GM19351 (cell line): ENCODE data around the gene CLEC4A.
"Not testable (repeated sequence)": the region's sequence is repeated elsewhere in the genome, so short reads cannot be mapped to it uniquely, and the experiment has no call there.

Experiments used
- ATAC-seq: cut with Tn5 transposase; IDR thresholded peaks from one replicate; pipeline ENCODE4 v1.9.1; 2021; ENCODE audit warnings: mild to moderate bottlenecking, moderate library complexity; ENCODE audit not compliant: unreplicated experiment

Gene CLEC4A

DNA sequence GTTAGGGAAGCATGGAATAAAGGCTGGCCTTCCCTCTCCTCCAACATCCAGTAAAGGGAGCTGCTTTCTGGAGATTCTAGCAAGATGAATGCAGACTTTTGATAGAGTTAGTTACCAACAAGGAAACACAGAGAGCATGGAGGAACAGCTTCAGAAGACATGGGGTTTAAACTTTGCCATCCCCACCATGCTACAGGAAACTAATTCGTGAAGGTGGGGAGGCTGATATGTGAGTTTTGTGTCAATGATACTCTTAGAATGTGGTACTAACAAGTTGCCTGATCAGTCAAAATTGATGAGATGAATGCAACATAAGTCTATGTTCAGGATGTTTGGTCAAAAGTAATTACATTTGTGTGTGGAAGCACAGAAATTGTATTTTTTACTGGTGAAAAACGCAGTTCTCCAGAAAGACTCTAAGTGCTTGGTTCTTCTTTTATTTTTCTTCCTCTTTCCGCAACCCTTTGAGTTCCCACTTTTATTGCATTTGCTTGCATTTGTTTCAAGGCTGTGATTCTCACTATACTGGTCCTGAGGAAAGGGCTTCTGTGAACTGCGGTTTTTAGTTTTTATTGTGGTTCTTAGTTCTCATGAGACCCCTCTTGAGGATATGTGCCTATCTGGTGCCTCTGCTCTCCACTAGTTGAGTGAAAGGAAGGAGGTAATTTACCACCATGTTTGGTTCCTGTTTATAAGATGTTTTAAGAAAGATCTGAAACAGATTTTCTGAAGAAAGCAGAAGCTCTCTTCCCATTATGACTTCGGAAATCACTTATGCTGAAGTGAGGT, at the start of gene CLEC4A:
Gene CLEC4A, plus strand, starts transcription at position 494 of the 789 bp plus-strand sequence. Its CDS starts 262 bp downstream, at position 756.
- ATAC-seq, result no peak

DNA sequence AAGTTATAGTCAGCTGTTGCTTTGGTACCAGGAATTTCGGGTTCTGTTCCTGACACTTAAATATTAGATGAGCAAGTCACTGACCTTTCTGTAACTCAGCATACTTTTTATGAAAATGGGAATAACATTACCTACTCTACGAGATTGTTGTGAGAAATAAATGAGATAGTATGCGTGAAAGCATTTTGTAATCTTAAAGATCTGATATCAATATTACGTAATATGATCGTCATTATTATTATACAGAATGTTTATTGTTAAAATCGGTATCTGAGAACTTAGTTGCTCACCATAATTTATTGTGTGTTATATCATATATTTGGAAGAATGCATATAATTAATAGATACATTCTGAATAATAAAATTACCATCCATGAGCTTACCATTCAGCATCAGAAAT, 47.5 kb upstream of the CLEC4A start:
- no peak for ATAC-seq

DNA sequence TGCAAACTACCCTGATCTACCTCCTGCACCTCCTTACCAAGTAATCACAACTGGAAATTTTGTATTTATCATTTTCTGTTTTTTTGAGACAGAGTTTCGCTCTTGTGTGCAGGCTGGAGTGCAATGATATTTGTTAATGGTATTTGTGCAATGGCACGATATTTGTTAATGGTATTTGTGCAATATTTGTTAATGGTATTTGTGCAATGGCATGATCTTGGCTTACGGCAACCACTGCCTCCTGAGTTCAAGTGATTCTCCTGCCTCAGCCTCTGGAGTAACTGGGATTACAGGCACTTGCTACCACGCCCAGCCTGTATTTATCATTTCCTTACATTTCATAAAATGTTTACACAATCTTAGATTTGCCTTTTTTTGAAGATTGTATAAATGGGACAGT, 47.1 kb upstream of the CLEC4A start:
- ATAC-seq, result no peak

DNA sequence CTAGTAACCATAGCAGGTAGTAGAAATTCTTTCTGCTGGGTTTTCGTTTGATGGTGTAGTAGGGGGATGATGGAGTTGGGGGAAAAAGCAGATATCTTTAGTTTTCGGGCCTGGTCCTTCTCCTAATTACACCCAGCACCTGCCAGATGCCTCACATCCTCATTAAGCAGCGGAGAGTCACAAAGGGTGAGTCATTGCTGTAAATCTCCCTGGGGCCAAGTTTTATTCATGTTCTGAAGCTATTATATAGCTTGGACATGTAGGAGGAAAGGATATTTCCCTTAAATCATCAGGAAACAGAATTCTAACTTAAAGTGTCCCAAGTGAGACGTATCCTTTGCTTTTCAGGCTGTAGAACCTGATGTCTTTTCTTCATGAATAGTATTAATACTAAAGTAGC, 46.2 kb upstream of the CLEC4A start:
- no peak for ATAC-seq

DNA sequence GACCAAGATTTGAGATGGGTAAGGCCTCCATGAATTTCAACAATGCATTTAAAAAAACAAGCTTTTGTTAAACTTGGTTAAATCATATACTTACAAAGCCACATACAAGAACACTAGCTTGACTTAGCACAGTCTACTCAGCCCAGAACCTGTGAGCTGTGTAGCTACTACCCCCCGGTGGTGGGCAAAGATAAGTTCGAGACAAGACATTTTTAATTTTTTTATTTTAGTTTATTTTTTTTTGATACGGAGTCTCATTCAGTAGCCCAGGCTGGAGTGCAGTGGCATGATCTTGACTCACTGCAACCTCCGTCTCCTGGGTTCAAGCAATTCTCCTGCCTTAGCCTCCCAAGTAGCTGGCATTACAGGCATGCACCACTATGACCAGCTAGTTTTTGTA, 45.0 kb upstream of the CLEC4A start:
- no peak for ATAC-seq

DNA sequence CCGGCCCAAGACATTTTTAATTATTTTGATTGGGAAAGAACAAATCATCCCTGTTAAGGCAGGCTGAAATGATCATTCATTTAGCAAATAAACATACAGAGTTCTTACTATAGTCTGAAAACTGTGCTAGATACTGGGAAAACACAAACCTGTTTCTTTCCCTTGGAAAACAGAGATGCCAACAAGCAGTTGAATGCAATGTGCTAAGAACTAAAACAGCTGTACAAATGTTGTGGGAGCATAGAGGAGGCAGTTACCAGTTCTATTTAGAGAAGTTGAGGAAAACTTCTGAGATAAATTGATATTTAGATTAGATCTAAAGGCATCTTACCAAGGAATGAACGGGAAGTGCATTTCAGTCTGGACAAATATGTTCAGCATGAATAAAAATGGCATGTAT, 44.5 kb upstream of the CLEC4A start:
- no peak for ATAC-seq

DNA sequence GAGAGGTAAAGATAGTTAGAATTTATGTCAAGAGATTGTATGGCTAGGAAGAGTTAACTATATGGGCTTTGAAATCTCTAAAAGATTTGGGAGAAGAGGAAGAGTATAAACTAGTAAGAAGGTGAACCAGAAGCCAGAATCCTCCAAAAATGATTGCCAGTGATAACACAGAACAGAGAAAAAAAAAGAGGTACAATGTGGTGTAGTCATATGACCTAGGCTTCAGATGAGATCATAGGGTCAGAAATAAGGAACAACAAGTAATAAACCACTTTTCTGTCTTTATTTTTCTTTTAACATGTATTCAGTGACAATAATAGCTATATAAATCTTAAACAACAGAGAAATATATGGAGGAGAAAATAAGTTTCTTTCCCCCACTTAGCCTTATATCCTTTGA, 43.3 kb upstream of the CLEC4A start:
- ATAC-seq, result no peak

DNA sequence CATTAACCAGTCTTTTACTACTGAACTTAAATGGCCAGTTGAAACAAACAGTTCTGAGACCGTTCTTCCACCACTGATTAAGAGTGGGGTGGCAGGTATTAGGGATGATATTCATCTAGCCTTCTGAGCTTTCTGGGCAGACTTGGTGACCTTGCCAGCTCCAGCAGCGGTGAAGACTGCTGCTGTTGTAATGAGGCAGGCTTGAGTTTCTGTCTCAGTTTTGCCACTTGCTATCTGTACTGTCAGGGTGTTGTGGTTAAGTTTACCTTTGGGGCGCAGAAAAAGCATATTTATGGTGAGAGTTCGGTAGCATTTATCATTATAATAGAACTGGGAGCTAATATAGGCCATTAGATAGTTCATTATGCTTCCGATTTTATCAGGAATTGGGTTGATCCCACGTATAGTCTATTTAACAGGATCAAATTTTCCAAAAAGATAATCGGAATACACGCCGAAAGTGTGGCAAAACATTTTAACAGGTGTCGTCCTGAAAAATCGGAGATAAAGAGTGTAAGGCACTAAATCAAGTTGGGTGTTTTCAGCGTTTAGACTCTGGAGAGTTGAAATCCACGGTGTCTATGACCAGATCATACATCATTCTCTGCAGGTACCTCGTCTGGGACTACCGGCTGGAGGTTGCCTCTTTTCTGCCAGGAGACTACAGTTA, 42.0 kb upstream of the CLEC4A start:
- ATAC-seq, result no peak

DNA sequence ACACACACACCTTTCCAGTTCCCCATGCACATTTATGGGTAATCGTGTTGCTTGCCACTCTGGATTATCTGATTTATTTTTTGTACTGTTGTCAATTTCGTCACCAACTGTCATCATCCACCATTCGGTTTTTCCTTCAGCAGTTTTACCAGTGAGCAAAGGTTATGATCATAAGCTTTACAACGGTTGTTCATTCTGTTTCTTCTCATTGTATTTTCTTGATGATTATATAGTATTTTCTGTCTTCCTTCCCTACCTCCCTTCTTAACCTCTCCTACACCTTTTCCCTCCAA, 40.7 kb upstream of the CLEC4A start:
- no peak for ATAC-seq

DNA sequence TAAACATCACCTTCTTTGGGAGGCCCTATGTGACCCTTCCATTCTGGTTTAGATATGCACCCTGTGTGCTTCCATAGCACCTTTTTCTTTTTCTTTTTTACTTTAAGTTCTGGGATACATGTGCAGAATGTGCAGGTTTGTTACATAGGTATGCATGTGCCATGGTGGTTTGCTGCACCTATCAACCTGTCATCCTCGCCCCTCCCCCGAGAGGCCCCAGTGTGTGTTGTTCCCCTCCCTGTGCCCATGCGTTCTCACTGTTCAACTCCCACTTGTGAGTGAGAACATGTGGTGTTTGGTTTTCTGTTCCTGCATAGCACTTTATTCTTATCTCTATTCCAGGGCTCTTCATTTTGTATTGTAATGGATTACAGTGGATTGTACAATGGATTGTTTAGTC, 39.1 kb upstream of the CLEC4A start:
- not testable (repeated sequence) for ATAC-seq

DNA sequence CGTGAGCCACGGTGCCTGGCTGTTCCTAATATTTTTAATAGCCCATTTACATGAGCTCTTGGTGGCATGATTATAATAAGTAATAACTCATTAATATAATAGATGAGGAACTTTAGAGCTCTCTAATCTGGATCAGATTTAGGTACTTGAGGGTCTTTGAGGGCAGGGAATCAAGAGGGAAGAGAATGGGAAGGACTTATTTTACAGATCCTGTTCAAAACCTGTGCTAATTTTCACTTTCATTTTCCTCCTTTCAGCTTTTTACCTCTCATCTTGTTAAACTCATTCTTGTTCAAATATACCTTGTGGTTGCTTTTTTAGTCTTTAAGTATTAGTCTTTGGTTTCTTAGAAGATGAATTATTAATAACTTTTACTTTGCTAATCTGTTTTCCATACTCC, 35.8 kb upstream of the CLEC4A start:
- no peak for ATAC-seq

DNA sequence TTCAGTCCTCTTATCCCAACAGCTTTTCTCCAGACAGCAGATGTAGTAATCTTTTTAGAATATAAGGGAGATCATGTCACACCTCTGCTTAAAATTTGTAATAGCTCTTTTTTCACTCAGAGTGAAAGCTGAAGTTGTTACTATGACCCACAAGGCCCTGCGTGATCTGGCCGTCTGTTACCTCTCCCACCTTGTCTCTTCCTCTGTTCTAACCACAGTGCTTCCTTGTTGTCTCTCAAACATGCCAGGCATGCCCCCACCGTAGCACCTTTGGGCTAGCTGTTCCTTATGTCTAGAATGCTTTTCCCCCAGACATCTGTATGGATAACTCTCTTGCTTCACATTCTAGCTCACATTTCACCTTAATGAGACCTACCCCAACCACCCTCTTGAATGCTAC, 34.8 kb upstream of the CLEC4A start:
- no peak for ATAC-seq

DNA sequence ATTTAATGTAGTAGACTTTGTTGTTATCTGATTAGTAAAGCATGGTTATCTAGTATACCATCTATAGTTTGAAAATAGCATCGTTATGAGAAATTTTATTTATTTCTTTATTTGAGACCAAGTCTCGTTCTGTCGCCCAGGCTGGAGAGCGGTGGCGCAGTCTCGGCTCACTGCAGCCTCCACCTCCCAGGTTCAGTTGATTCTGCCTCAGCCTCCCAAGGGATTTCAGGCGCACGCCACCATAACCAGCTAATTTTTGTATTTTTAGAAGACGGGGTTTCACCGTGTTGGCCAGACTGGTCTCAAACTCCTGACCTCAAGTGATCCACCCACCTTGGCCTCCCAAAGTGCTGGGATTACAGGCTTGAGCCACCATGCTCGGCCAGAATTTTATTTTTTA, 34.1 kb upstream of the CLEC4A start:
- not testable (repeated sequence) for ATAC-seq

DNA sequence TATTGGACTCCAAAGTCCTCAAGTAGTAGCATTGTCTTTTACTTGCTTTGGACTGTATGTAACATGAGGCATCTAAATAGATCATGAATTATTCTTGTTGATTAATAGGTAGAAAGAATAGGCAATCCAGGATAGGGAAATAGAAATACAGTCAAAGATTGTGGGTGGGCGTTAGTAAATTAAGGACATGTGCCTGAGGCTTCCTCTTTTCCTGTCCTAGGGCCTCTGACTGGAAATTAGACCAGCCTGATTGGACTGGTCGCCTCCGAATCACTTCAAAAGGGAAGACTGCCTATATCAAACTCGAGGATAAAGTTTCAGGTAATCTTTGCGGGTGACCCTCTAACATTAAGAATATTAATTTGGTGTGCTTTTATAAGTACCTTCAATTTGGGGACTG, 33.7 kb upstream of the CLEC4A start:
- ATAC-seq, result no peak

DNA sequence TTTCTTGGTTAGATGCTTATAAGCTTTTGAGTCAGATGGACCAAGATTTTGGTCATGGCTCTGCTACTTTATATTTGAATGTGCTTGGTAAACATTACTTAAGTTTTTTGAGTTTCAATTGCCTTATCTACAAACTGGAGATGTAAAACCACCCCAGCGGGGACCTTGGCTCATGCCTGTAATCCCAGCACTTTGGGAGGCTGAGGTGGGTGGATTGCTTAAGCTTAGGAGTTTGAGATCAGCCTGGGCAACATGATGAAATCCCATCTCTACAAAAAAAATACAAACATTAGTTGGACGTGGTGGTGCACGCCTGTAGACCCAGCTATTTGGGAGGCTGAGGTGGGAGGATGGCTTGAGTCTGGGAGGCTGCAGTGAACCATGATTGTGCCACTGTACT, 30.1 kb upstream of the CLEC4A start:
- ATAC-seq, result no peak

DNA sequence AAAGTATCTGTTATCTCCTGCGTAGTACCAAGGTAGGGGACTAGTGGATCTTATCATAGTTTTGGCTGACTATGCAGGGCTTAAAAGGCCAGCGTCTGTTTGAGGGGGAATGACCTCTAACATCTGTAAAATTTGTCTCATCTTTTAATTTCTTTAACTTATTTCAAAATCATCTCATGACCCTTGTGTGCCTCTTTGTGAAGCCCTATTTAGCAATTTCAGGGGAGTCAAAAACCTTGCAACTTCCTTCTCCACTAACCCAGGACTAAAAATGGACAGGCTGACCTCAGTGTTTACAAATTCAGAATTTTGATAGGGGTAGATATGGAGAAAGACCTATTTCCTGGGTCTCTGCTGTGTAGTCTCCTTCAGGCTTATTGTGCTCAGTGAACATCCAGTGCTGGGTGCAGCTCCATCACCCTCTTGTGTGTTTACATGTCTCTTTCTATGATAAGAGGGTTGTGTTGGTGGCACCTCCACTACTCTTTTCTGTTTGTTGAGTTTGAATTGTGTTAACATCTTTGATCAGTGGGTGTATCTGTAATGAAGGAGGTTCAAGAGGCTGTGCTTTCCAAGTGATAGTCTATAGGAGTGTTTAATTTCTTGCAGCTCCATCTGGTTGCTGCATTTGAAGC, 27.0 kb upstream of the CLEC4A start:
- no peak for ATAC-seq

DNA sequence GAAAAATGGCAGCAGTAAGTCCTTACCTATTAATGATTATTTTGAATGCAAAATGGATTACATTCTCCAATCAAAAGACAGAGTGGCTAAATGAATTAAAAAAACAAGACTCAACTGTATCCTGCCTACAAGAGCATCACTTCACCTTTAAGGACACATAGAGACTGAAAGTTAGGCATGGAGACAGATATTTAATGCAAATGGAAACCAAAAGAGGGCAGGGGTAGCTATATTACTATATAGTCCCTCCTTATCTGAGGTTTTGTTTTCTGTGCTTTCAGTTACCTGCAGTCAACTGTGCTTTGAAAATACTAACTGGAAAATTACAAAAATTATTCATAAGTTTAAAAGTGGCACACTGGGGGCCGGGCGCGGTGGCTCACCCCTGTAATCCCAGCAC, 24.2 kb upstream of the CLEC4A start:
- no peak for ATAC-seq

DNA sequence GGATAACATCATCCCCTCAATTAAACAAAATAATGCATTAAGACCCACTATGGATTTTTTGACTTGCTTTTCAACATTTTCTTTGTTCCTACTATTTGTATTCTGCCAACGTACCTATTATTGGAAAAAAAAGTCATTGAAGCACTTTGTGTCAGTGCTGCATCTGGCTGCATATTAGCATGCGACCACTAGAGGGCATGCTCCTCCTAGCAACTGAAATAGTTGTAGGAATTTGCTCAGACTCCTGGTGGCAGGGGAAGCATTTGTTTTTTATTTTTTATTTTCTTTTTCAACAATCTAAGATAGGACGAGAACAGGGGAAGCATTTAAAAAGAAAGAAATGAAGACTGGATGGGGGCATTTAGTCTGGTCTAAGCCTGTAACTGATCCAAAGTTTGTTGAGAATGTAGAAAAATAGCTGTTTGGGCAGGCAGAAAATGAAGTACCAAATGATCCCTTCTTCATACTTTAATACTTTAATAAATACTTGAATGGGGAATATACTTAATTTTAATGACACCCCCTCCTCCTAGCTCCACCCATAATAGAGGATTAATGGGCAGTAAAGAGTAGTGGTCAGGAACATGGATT, 14.5 kb upstream of the CLEC4A start:
- no peak for ATAC-seq

DNA sequence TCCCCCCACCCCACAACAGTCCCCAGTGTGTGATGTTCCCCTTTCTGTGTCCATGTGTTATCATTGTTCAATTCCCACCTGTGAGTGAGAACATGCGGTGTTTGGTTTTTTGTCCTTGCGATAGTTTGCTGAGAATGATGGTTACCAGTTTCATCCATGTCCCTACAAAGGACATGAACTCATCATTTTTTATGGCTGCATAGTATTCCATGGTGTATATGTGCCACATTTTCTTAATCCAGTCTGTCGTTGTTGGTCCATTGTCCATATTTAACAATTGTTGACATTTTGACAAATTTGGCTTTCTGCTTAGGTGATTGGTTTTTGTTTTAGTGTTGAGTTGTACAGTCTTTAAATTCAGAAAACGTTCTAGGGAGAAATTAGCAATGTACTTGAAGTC, 10.3 kb upstream of the CLEC4A start:
- ATAC-seq, result not testable (repeated sequence)

DNA sequence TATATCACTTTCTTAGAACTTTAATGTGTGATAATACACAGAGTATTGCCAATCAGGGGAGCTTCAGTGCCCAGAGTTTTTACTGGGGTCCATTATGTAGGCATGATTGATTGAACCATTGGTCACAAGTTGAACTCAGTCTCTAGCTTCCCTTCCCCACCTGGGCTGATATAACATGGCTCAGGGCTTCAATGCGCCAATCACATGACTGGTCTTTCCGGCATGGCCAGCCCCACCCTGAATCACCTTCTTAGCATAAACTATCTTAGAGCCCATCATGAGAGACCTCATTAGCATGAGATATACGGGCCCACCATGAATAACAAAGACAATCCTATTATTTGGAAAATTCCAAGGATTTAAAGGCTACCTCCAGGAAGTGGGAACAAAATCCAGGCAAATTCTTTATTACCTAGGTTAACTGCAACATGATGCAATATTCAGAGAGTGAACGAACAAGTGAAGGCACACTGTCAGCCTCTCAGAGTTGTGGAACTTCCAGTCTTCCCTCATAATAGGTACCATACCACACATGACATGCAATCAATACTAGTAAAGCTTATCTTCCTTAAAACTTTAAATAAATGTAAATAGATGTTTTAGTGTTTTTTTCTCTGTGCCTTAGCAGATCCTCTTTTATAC, 3.2 kb upstream of the CLEC4A start:
- ATAC-seq, result no peak

DNA sequence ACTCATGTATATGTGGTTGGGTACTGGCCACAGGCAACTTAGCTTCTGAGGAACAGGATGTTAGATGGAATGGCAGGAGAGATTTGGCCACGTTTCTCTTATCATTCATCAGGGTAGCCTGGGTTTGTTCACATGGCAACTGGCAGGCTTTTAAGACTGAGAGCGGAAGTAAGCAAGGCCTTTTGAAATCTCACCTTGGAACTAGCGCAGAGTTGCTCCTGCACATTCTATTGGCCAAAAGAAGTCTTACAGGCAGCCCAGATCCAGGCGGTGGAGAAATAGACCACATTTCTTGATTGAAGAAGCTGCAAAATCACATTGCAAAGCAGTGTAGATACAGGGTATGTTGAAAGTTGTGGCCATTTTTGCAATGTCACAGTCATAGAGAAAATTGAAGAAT, 3.7 kb downstream of the CLEC4A start:
- no peak for ATAC-seq
